ENCODE results near the gene FES. TPM values are rescaled to one million over a fixed set of nuclear protein-coding genes. Genes with fewer than 3 reads are reported as not detected.

Gene FES
- polyA plus RNA-seq, 1 of the 3 experiments (the other 2 are of a cell fraction), result 0.03 TPM

GRCh38 chr15:90885432-90886290 is 1.4 kb downstream of the FES start:
- H3K27me3 ChIP-seq (ENCODE audit: insufficient read depth), result no peaks in the 10 kb centered on the region
- WGBS (ENCODE audit: low lambda C conversion rate), result 71% methylated on average over 13 of the region's 23 CpGs
- no peak overlapping the region for H3K4me2 ChIP-seq
- H3K79me2 ChIP-seq (ENCODE audit: insufficient read depth), result no peaks in the 10 kb centered on the region
- POLR2A ChIA-PET, result no interaction called here
- no peak overlapping the region for H3K9ac ChIP-seq
- TF ChIP-seq SIN3A (IDR thresholded peaks at IDR 0.05; ENCODE audit: borderline replicate concordance, low read depth, low read length), result no peak
- TF ChIP-seq SMC3 (IDR thresholded peaks at IDR 0.05; ENCODE audit: low read depth, low read length), result peak; percentile 92
- peak; percentile 99 for TF ChIP-seq CTCF (IDR thresholded peaks at IDR 0.05)
- no peak for TF ChIP-seq PBX3 (IDR thresholded peaks at IDR 0.05)
- TF ChIP-seq GATA2 (CRISPR knock-in tag; IDR thresholded peaks at IDR 0.05), result no peak
- TF ChIP-seq JUND (IDR thresholded peaks at IDR 0.05), result no peak
- TF ChIP-seq RCOR1 (IDR thresholded peaks at IDR 0.05; ENCODE audit: low read length), result no peak
- TF ChIP-seq RAD21 (IDR thresholded peaks at IDR 0.05; ENCODE audit: low read length), result peak; percentile 96
- no peaks in the 10 kb centered on the region for H3K9me3 ChIP-seq
- peaks cover 0 to 14% of the 10 kb centered on the region in 2 experiments; a peak in 1 of 4 replicates for H3K4me1 ChIP-seq (ENCODE audit: control insufficient read depth in 1 of 2, insufficient read depth in 2 of 2, low read depth in 1 of 2, low read length in 1 of 2)
- H3K4me3 ChIP-seq (ENCODE audit: low read depth in 2 of 2, low read length in 1 of 2), result peak overlapping the region in 1 of 2 experiments; percentile 47; a peak in 1 of 4 replicates
- DNase-seq, result peak; percentile 91
- 0 out of 2 replicates have a peak overlapping the region, but pooled peaks have one; percentile 14 for H2AFZ ChIP-seq (ENCODE audit: low read depth)
- CTCF ChIA-PET, result interaction anchor here (0.6 to 5.6 kb wide), 89 partner anchors 10 to 969 kb away, joined by 3 to 55 read pairs (median 3); partner anchors contain the start of genes BLM, FURIN, HDDC3 and MAN2A2
- peaks cover under 1 to 18% of the 10 kb centered on the region in 2 experiments for H3K36me3 ChIP-seq (replicated peaks in 1 of 2; ENCODE audit: control insufficient read depth in 1 of 2, insufficient read depth in 2 of 2, low read length in 1 of 2)
- no peaks in the 10 kb centered on the region for H4K20me1 ChIP-seq (ENCODE audit: insufficient read depth)
- H3K9me2 ChIP-seq, result no peaks in the 10 kb centered on the region
- no peak overlapping the region for H3K27ac ChIP-seq (ENCODE audit: low read depth in 2 of 2, low read length in 1 of 2)
- peaks cover 9% of the 10 kb centered on the region for H3F3A ChIP-seq (replicated peaks; ENCODE audit: insufficient read depth)

GRCh38 chr15:90886291-90886614 is 1.9 kb downstream of the FES start:
- no peaks in the 10 kb centered on the region for H3K9me3 ChIP-seq
- H2AFZ ChIP-seq (ENCODE audit: low read depth), result no peak overlapping the region
- ChIA-PET CTCF (interaction anchor here (0.6 to 5.6 kb wide), 72 partner anchors 10 to 969 kb away, joined by 3 to 55 read pairs (median 4); partner anchors contain the start of genes BLM, FURIN, HDDC3 and MAN2A2), POLR2A (no interaction called here)
- peaks cover 9% of the 10 kb centered on the region for H3F3A ChIP-seq (replicated peaks; ENCODE audit: insufficient read depth)
- H4K20me1 ChIP-seq (ENCODE audit: insufficient read depth), result no peaks in the 10 kb centered on the region
- DNase-seq, result no peak
- H3K79me2 ChIP-seq (ENCODE audit: insufficient read depth), result no peaks in the 10 kb centered on the region
- H3K36me3 ChIP-seq (replicated peaks in 1 of 2; ENCODE audit: control insufficient read depth in 1 of 2, insufficient read depth in 2 of 2, low read length in 1 of 2), result peaks cover 0 to 12% of the 10 kb centered on the region in 2 experiments
- H3K9me2 ChIP-seq, result no peaks in the 10 kb centered on the region
- no peak overlapping the region for H3K27ac ChIP-seq (ENCODE audit: low read depth in 2 of 2, low read length in 1 of 2)
- peak overlapping the region in 1 of 2 experiments; percentile 47; a peak in 1 of 4 replicates for H3K4me3 ChIP-seq (ENCODE audit: low read depth in 2 of 2, low read length in 1 of 2)
- no peaks in the 10 kb centered on the region for H3K27me3 ChIP-seq (ENCODE audit: insufficient read depth)
- TF ChIP-seq EP300 (IDR thresholded peaks at IDR 0.05; ENCODE audit: borderline replicate concordance in 1 of 2, low read depth in 1 of 2, low read length in 1 of 2) (no peak), GATA2 (CRISPR knock-in tag; IDR thresholded peaks at IDR 0.05) (no peak), TEAD4 (IDR thresholded peaks at IDR 0.05; ENCODE audit: borderline replicate concordance, insufficient read depth) (no peak)
- H3K4me1 ChIP-seq (ENCODE audit: control insufficient read depth in 1 of 2, insufficient read depth in 2 of 2, low read depth in 1 of 2, low read length in 1 of 2), result peaks cover 0 to 14% of the 10 kb centered on the region in 2 experiments; a peak in 1 of 4 replicates
- WGBS (ENCODE audit: low lambda C conversion rate), result 29% methylated on average over 5 of the region's 5 CpGs
- H3K4me2 ChIP-seq, result no peak overlapping the region
- H3K9ac ChIP-seq, result no peak overlapping the region
